ENCODE measurements around the gene CATSPERZ.

The CATSPERZ gene

GRCh38 chr11:64264371-64264852 is 35.7 kb upstream of the CATSPERZ start:
- no peak for DNase-seq (ENCODE audit: low read depth)

- no peak for DNase-seq (ENCODE audit: low read depth)
These were observed 34.7 kb upstream of the CATSPERZ start for GRCh38 chr11:64265176-64266160.

DNA sequence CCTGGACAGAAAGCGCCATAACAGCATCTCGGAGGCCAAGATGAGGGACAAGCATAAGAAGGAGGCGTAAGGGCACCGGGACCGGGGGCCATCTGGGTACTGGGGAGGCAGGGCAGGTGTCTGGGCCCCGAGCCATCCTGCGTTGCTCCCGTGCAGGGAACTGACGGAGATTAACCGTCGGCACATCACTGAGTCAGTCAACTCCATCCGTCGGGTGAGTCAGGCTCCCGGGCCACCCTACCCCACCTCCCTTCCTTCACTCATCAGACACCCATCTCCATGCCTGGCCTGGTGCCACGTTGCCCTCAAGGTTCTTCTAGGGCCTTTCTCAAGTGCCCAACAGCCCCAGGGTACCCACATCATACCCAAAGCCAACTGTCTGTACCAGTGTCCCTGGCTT is 33.8 kb upstream of the CATSPERZ start:
- DNase-seq (ENCODE audit: low read depth) = no peak

DNA sequence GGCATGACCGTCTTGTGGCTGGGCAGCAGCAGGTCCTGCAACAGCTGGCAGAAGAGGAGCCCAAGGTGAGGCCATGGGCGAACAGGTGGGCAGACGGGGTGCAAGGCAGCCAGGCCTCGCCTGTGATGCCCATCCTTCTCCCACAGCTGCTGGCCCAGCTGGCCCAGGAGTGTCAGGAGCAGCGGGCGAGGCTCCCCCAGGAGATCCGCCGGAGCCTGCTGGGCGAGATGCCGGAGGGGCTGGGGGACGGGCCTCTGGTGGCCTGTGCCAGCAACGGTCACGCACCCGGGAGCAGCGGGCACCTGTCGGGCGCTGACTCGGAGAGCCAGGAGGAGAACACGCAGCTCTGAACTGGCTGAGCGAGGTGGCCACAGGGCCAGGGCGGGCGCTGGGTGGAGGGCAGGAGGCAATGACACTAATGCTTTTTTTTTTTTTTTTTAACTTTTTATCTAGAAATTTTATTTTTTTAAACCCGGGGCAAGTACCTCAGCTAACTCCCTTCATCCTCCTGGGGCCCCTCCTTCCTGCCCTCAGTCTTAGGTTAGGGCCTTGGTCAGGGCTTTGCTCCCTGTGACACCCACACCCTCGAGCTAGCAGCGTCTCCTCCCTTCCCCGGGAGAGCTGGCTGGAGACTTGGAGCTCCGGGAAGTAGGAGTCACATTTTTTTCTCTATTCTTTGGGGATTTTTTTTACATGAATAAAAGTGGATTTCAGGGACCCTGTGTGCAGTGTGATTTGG is 32.8 kb upstream of the CATSPERZ start:
- no peak for DNase-seq (ENCODE audit: low read depth)

DNA sequence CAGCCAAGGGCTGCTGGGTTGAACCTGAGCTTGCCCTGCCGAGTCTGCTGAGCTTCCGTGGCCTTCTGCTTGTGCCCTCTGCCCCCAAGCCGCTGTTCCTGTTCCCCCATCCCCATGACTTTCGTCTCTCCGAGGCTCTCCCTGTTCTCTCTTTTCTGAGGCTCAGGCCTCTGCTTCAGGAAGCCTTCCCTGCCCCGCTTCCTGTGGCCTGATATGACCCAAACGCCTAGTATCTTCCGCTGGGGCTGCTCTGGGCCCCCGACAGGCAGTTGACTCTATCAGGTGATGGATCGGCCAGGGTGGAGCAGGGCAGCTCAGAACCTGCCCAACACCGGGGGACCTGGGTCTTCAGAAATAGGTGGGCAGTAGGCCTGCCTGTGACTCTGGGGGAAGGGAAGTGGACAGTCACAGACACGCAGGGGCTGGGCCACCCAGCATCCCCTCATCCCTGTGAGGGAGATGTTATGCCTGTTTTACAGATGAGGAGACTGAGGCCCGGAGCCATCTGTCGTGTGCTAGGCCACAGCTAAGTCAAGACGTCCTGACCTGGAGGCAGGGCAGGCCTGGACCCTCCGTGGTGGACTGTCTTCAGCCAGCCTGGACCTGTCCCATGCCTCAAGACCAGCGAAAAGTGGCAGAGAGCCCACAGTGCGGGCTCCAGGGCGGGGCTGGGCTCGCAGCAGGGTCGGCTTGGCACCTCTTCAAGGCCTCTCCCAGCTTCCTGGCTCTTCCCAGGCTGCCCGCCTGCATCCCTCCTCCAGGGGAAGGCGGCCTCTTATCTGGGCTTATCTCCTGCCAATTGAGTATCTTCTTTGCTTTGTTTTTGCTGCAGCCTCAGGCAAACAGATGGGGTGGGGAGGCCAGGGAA is 31.9 kb upstream of the CATSPERZ start:
- DNase-seq (ENCODE audit: low read depth) = no peak

GRCh38 chr11:64268893-64269539 is 31.1 kb upstream of the CATSPERZ start:
- no peak for DNase-seq (ENCODE audit: low read depth)

- peak; percentile 96 for DNase-seq (ENCODE audit: low read depth)
These were observed 30.5 kb upstream of the CATSPERZ start for GRCh38 chr11:64269540-64270220.

DNA sequence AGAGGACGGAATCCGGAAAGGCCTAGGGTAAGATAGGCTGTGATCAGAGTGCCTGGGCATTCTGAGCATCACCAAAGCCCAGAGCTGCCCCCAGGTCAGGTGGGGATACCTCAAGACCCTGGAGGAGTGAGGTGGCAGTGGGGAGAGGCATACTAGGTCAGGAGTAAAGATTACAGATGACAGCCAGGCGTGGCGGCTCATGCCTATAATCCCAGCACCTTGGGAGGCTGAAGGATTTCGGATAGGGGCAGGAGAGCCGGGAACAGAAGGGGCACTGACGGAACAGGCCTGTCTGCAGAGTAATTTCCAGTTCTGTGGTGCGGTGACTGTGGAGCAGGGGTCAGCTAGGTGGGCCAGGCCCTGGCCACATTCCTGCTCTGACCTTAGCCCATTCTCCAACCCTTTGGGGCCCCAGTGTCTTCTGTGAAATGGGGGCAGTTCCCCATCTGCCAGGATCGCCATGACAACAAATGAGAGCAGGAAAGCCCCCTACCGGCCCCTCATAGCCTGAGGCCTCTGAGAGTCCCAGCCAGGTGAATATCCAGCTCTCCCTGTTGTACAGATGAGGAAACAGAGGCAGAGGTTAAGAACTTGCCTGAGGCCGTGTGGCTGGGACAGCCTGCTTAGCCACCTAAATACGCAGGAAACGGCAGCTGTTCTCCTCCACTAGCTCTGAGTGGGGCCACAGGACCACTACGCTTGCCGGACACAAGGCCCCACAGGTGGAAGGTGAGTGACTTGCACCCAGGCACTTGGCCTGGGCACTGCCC is 24.9 kb upstream of the CATSPERZ start:
- DNase-seq (ENCODE audit: low read depth) = no peak

GRCh38 chr11:64275841-64276240 is 24.3 kb upstream of the CATSPERZ start:
- no peak for DNase-seq (ENCODE audit: low read depth)

DNA sequence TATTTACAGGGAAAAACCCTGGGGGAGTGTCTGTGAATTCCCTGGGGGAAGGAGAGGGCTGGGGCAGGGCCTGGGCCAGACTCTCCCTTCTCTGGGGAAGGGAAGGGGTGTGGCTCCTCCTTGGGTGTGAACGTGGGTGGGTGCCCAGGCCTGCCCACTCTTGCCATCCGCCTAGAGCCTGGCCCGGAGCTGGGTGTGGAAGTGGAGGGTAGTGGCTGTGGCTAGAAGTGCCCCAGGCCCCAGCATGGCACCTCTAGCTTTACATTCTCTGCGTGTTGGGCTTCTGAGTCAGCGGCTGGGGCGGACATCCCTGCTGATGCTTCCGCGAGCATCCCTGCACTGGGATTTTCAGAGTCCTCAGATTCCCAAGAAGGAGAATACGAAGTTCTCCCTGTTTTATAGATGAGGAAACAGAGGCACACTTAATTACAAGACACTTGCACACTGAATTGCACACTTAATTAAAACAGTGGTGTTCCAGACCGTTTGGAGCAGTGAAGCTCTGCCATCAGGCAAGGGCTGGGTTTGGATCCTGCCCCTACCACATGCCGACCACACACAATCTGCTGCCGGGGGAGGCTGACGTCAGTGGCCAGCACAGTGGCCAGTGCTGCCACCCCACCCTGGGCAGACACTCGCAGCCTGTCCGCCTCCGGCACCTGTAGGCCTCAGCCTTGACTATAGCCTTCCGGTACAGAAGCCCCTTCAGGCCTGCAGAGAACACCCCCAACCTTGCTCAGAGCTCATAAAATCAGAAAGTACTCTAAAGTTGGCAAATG is 23.3 kb upstream of the CATSPERZ start:
- DNase-seq (ENCODE audit: low read depth) = no peak

- DNase-seq (ENCODE audit: low read depth) = no peak
These were observed 21.5 kb upstream of the CATSPERZ start for GRCh38 chr11:64278576-64279190.

DNA sequence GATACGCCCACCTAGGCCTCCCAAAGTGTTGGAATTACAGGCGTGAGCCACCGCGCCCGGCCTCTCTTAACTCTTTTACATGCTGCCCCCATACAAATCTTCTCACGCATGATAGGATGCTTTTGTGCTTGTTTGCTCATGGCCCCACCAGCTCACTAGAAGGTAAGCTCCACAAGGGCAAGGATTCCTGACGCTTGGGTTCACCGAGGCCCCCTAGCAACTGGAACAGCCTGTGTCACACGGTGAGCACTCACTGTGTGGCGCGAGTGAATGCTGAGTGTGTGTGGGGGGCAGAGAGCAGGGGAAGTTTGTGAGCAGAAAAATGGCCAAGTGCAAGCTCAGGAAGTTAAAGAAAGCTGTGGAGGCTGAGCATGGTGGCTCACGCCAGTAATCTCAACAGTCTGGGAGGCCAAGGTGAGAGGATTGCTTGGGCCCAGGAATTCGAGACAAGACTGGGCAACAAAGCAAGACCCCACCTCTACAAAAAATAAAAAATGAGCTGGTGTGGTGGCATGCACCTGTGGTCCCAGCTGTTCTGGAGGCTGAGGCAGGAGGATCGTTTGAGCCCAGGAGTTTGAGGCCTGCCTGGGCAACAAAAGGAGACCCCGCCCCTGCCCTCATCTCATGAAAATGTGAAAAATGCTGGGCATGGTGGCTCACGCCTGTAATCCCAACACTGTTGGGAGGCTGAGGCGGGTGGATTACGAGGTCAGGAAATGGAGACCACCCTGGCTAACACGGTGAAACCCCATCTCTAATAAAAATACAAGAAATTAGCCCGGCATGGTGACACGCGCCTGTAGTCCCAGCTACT is 18.0 kb upstream of the CATSPERZ start:
- DNase-seq (ENCODE audit: low read depth) = no peak

- no peak for DNase-seq (ENCODE audit: low read depth)
These were observed 17.1 kb upstream of the CATSPERZ start for GRCh38 chr11:64283092-64283491.

GRCh38 chr11:64284048-64284961 is 15.9 kb upstream of the CATSPERZ start, which contains the start of gene BAD:
BAD (minus strand) TSS chr11:64284665; CDS start chr11:64284368, 297 bp downstream.
- peak; percentile 91 for DNase-seq (ENCODE audit: low read depth)

DNA sequence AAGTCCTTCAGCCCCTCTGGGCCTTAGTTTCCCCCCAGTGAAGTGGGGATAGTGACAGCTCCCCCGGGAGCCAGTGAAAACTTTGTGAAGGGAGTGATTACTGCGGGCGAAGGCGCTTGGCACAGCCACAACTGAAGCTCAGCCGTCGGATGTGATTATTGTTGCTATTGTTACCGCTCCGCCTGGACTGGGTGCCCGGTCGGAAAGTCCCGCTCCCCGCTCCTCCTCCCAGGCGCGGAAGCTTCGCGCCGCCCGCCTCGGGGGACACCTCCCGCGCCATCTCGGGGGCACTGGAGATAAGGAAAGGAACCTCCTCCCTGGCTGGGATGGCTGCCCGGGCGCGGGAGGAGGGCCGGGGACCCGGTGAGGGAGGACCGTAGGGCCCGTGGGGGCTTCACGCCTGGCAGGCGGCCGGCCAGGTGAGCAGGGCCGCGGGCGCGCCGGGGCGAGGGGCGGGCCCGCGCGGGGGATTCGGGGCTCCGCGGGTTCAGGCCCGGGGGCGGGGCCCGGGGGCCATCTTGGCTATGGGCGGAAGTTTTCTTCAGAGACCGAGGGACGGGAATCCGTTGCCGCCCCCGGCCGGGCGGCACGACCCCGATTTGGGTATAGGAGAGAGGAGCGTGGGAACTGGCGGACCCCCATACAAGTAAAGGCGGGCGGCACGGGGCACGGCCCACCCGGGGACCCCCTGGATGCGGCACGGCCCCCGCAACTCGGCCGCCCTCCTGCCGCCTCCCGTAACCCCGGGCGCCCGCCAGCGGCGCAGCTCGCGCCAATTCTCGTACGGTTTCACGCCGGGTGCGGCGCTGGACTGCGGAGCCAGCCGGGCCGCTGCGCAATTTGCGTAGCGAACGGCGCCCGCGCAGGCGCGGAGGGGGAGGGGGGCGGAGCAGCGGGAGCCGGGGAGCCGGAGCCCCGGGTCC is 14.9 kb upstream of the CATSPERZ start, which contains the start of gene GPR137:
Gene GPR137 (plus strand): TSS at position 887 of the 923 bp plus-strand sequence. CDS start 677 bp downstream, outside the sequence.
- peak; percentile 84 for DNase-seq (ENCODE audit: low read depth)

Measured in T follicular helper cell (primary cell).